Activated CD4-positive, CD25-positive, alpha-beta regulatory T cell (primary cell): ENCODE results near the gene NDUFAF2.
"Not testable (repeated sequence)": the region's sequence is repeated elsewhere in the genome, so short reads cannot be mapped to it uniquely, and the experiment has no call there.

Experiments
- DNase-seq, 4 experiments: peaks; one replicate each; lab custom pipeline; 2025; lab: John Stamatoyannopoulos, UW

NDUFAF2 gene, protein sequence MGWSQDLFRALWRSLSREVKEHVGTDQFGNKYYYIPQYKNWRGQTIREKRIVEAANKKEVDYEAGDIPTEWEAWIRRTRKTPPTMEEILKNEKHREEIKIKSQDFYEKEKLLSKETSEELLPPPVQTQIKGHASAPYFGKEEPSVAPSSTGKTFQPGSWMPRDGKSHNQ

DNA sequence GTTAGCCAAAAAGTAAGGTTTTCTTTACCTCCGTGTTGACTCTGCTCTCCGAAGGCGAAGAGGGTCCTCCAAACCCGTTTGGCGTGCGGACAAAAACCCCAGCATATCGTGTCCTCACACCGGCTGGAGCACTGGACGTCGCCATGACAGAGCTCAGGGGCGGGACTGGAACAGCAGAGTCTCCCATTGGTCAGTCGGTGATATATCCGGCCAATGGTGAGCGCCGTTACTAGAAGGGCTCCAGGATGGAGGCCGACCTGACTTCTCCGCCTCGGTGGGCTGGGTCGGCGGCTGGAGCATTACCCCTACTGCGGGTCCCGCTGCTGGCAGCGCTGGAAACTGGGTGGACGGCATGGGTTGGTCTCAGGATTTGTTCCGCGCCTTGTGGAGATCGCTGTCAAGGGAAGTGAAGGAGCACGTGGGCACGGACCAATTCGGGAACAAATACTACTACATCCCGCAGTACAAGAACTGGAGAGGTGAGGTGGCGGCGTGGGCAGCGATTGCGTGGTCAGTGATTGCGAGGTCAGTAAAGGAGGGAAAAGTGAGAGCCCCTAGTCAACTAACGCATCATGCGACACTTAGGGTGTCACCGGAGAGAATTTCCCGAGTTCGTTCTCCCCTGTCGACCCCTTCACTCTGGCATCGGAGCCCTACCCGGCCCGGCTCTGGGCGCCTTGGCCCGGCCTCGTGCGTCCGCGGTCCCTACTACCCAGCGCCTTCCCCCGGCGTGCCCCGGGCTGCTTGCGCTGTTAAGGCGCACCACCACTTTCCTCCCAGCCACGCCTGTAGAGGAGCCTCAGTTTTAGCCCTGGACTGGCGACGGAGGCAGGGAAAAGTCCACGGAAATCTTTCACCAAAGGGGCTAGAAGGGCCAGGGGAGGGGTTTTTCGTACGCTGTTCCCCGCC, at the start of gene NDUFAF2, which contains the start of gene ERCC8:
NDUFAF2 (plus strand) TSS at position 302 of the 909 bp plus-strand sequence; CDS start at position 353, 51 bp downstream.
ERCC8 (minus strand) TSS at position 167 of the 909 bp plus-strand sequence; CDS start at position 105, 62 bp downstream.
- DNase-seq = peak; percentile 66 to 76 (median 75)

DNA sequence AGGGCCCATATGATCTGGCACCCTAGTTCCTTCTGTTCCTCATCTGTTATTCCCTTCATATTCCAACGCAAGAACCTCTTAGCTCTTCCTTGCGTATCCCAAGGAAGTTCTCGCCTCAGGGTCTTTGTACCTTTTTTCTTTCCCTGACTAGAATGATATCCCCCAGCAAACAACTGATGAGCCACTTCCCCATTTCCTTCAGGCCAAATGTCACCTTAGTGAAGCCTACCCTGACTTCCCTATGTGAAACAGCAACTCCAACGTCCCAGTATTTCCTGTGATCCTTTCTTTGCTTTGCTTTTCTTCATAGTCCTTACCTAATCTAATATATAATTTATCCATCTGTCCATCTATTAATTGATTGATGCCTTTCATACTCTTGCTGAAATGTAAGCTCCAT, 48.0 kb upstream of the NDUFAF2 start:
- DNase-seq = no peak

DNA sequence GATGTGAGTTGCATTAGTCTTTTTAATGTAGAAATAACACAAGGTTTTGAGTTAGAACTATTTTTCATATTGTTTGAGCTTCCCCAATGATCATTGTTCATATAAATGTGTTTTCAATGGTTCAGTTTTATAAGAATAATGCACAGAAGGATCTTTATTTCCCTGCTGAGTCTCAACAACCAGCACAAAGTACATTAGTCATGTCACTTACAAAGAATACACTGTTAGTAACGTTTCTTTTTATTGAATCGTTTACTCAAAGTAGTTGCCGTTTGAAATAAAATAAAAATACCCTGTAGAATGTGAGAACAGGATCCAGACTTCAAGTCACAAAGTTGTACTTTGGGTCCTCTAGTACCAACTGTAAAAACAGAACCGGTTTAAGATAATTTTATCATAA, 41.6 kb upstream of the NDUFAF2 start:
- DNase-seq = no peak

DNA sequence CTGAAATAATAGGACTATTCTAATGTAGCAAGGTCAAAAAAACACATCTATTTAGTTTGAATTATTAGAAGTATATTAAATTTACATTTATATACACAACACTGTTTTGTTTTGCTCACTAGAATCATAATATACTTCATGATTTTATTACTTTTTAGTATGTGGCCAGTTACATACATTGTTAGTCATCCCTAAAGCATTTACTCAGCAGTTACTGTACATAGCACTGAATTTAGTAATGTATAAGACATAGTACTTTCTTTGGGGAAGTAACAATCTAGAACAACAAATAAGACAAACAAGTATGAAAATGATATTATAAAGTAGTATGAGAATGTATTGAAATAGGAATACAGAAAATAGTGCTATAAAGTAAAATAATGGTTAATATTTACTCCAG, 28.4 kb upstream of the NDUFAF2 start:
- no peak for DNase-seq

DNA sequence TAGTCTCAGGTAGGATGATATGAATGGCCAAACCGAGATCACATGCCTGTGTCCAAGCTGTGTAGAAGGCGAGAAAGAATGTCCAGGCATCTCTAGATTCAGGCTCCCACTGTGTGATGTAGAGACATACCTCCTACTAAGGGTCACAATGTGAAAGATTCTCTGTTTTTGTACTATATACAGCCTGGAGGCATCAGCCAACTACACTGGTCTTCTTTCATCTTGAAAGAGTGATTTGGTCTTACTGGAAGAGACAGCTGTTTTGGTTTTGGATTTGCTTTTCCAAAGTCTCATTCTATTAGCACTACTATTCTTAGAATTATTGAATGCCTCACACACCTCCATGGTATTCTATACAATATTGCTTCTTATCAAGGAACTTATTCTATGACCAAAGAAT, 26.5 kb upstream of the NDUFAF2 start:
- no peak for DNase-seq

DNA sequence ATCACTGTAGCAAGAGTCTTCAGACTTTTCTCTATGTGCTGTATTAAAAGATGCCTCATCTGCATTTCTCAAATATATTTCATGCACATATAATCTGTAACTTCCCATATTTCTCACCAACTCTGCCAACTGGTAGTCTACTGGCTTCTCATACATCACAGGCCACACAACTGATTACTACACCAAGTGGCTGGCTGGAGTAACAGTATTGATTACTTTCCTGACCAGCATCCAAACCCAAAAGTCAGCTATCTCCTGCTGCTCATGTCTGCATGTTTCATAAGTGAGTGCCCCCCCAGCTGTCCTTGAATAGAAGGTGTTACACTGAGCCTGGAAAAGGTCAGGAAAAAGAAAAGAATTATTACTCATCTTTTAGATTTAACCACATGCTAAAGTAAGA, 17.6 kb upstream of the NDUFAF2 start:
- DNase-seq = no peak

DNA sequence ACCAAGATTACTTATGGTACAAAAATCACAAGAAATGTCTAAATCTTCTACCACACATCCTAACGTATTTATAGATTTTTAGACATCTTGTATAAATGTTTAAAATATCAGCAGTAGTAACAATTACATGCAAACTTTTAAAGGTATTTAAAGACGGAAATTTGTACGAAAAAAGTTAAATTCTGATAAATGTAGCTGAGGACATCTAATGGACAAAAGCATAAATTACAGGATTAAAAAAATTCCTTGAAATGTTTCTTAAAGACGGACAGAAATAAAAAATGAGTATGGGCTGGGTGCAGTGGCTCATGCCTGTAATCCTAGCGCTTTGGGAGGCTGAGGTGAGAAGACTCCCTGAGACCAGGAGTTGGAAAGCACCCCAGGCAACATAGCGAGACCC, 16.0 kb upstream of the NDUFAF2 start:
- no peak for DNase-seq

DNA sequence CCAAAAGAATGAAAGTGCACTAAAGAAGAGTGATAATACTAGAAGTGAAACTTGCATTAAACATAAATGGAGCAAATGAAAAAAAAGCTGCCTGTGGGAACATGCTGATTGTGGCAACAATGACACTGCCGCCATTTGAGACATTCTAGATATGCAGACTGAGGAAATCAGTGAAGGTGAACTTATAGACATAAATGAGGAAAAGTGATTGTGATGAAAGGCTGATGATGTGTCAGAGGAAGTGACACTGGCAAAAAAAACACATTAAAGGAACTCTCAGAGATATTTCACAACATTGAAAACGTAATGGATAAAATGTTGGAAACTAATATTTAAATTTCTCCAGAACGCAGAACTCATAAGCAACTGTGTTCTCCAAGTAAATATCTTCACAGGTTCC, 1.4 kb upstream of the NDUFAF2 start:
- DNase-seq = no peak

DNA sequence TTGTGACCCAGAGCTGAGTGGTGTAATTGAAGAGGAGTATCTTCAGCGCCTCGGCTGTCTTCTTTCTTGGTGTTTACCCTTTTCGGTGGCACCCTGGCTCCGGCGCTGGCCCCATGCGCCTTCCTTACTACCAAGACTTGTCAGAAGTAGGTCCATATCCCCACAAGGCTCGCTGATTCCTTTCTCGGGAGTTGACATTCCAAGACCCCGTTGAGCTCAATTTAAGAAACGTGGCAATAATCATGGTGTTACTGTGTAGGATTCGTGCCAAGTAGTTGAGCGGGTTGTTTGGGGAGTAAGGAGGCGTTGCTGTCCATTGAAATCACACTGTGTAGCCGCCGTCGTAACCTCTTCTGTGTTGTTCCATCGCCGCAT, 795 bp downstream of the NDUFAF2 start:
- no peak for DNase-seq

DNA sequence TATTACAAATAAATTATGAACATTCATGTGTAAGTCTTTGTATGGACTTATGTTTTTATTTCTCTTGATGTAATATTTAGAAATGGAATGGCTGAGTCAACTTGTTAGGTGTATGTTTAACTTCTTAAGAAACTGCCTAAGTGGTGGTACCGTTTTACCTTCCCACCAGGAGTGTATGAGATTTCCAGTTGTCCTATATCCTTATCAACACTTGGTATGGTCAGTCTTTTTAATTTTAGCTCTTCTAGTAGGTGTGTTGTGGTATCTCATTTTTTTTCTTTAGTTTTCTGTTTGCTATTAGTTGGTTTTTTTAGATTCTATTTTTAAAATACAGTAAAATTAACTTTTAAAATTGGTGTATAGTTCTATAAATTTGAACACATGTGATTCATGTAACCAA, 3.7 kb downstream of the NDUFAF2 start:
- DNase-seq = no peak

DNA sequence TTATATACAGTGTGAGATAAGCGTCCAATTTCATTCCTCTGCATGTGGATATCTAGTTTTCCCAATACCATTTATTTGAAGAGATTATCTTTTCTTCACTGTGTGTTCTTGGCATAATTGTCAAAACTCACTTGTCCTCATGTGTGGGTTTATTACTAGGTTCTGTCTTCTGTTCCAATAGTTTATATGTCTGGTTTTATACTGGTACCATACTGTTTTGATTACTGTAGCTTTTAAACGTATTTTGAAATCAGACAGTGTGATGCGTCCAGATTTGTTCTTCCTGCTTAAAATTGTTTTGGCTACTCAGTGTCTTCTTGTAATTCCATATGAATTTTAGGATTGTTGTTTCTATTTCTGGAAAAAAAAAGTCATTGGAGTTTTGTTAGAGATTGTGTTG, 10.2 kb downstream of the NDUFAF2 start:
- DNase-seq = no peak

DNA sequence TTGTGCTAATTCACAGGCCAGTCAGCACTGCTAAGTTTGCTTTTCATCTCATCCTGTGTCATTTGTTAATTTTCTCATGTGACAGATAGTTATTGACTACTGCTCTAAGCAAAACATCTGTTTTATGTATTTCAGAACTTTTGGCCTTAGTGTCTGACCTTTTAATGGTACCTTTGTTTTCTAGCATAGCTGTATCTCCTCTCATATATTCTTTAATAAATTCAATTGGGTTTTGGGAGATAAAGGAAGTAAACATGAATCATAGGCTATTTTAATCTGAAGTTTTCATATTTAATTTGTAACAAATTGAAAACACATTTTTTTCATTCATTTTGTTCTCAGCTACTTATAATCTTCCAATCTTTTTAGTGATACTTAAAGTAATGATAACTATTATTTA, 13.1 kb downstream of the NDUFAF2 start:
- no peak for DNase-seq

DNA sequence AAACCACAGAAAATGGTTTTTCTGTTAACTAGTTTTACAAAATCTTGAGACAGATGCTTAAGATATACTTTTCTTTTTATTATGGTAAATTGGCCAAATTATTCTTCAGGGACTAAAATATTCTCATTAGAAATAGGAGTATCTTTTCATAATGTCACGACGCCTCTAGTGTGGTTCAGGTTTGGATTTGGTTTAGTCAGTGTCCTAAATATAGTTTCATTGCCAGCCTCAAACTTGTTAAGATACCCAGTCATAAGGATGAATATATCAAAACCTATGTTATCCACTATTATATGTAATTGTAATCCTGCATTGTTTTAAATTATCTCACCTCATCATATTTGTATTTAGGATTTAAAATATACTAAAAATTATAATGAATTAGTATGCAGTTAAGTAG, 13.7 kb downstream of the NDUFAF2 start:
- no peak for DNase-seq

DNA sequence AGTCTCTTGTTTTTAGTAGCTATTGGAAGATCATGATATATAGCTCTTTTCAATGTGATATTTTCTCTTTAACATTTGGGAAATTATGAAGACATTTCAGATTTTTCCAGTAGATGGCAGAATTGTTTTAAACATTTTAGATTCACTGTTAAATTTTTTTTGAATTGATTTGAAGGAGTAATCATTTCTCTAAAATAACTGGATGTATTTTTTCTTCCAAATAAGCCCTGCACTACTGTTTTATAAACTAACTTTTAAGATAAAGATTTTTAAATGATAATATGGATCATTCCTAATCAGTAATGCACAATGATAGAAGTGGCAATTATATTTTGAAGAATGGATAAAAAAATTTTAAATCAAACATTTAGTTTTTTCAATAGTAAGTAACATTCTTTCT, 14.2 kb downstream of the NDUFAF2 start:
- no peak for DNase-seq

DNA sequence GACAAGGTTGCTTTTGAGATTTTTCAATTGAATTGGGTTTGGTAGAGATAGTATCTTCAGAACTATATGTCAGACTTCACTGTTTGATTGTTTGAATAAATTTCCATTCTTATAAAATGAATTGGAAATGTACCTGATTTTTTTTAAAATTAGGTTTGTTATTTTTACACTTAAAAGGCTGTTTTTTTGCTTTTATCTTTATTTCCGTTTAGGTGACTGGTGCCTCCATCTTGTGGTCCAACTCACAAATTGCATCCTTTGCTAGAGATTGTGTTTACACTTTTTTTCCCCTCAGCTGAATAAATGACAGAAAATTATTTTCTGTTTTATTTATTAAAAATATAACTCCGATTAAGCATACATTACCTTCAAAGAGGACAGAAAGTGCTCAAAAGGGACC, 15.6 kb downstream of the NDUFAF2 start:
- no peak for DNase-seq

DNA sequence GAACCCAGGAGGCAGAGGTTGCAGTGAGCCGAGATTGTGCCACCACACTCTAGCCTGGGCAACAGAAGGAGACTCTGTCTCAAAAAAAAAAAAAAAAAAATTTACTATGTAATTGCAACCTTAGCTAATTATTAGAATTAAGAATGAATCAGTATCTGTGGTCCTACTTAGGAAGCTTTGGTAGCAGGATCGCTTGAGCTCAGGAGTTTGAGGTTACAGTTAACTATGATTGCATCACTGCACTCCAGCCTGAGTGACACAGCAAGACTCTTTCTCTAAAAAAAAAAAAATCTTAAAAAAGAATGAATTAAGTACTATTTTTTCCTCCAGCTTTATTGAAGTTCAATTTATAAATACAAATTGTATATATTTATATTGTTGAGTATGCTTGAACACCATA, 16.7 kb downstream of the NDUFAF2 start:
- DNase-seq = no peak

DNA sequence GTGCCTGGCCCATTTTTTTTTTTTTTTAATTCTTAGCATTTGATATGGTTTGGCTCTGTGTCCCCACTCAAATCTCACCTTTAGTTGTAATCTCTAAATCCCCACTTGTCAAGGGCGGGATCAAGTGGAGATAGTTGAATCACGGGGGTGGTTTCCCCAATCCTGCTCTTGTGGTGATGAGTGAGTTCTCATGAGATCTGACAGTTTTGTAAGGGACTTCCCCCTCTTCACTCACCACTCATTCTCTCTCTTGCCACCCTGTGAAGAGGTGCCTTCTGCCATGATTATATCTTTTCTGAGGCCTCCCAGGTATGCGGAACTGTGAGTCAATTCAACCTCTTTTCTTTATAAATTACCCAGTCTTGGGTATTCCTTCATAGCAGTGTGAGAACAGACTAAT, 27.2 kb downstream of the NDUFAF2 start:
- DNase-seq = no peak

DNA sequence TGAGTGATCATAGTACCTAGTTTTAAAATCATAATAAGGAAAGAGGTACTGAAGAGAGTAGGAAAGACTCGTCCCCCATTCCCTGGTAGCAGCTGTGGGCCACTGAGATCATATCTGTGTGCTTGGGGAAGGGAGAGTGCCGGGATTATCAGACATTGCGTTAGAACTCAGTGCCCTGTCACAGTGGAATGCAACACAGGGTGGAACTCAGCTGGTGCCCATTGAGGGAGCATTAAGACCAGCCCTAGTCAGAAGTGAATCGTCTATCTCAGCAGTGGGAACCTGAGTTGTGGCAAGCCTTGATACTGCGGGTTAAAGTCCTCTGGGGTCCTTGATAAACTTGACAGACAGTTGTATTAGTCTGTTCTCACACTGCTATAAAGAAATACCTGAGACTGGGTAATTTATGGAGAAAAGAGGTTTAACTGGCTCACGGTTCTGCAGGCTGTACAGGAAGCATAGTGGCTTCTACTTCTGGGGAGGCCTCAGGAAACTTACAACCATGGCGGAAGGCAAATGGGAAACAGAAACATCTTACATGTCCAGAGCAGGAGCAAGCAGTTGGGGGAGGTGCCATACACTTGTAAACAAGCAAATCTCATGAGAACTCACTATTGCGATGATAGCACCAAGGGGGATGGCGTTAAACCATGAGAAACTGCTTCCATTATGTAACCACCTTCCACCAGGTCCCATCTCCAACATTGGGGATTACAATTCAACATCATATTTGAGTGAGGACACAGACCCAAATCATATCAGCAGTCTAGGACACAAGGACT, 33.1 kb downstream of the NDUFAF2 start:
- DNase-seq = no peak

DNA sequence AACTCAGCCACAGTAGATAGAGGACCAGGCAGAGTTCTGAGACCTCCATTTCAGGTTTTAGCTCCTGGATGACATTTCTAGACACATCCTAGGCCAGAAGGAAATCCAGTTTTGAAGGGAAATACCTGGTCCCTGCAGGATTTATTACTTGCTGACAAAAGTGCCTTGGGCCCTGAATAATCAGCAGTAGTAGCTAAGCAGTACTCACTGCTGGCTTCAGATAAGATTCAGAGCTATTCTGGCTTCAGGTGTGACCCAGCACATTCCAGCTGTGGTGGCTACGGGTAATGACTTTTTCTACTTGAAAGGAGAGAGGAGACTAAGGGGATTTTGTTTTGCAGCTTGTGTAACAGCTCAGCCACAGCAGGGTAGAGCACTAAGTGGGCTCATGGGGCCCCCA, 34.0 kb downstream of the NDUFAF2 start:
- no peak for DNase-seq

DNA sequence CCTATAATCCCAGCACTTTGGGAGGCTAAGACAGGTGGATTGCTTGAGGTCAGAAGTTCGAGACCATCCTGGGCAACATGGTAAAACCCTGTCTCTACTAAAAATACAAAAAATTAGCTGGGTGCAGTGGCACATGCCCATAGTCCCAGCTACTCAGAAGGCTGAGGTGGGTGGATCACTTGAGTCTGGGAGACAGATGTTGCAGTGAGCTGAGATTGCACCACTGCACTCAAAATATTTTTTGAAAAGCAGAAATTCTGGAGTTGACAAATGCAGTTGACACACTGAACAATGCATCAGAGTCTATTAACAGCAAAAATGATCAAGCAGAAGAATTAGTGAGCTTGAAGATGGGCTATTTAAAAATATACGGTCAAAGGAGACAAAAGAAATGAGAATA, 35.5 kb downstream of the NDUFAF2 start:
- DNase-seq = no peak

DNA sequence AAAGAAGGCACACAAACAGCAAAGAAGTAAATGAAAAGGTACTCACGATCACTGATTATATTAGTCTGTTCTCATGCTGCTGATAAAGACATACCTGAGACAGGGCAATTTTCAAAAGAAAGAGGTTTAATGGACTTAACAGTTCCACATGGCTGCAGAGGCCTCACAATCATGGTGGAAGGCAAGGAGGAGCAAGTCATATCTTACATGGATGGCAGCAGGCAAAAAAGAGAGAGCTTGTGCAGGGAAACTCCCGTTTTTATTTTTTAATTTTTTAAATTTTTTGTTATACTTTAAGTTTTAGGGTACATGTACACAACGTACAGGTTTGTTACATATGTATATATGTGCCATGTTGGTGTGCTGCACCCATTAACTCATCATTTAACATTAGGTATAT, 37.1 kb downstream of the NDUFAF2 start:
- DNase-seq = not testable (repeated sequence)

DNA sequence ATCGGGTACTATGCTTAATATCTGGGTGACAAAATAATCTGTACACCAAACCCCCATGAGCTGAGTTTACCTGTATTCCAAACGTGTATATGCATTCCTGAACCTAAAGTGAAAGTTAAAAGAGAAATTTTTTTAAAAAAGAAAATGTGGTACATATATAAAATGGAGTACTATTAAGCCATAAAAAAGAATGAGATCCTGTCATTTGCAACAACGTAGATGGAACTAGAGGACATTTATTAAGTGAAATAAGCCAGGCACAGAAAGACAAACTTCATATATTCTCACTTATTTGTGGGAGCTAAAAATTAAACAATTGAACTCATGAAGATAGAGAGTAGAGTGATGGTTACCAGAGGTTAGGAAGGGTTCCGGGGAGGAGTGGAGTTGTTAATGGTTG, 44.8 kb downstream of the NDUFAF2 start:
- DNase-seq = no peak

DNA sequence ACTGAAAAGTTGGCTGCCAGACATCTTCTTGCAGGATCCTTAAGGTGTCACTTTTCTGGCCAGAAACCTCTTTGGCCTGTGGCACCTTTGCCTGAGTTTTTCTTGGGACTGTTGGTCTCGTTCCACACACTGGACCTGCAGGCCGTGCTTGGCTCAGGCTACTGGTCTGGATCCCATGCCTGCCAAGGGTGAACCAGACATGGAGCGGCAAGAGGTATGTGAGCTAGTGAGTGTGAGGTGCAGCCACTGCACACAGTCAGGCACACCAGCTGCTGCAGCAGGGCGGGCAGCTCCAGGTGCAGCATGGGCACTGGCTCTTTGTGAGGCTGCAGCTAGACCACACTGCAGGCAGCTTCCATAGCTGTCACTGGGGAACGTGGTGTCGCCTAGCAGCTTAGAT, 47.9 kb downstream of the NDUFAF2 start:
- DNase-seq = no peak
